Measurements from ENCODE around the gene SNCB. TPM values are rescaled to one million over a fixed set of nuclear protein-coding genes. Genes with fewer than 3 reads are reported as not detected.

Gene SNCB
- total RNA-seq, 1 donor from 2014 or later: not detected

DNA sequence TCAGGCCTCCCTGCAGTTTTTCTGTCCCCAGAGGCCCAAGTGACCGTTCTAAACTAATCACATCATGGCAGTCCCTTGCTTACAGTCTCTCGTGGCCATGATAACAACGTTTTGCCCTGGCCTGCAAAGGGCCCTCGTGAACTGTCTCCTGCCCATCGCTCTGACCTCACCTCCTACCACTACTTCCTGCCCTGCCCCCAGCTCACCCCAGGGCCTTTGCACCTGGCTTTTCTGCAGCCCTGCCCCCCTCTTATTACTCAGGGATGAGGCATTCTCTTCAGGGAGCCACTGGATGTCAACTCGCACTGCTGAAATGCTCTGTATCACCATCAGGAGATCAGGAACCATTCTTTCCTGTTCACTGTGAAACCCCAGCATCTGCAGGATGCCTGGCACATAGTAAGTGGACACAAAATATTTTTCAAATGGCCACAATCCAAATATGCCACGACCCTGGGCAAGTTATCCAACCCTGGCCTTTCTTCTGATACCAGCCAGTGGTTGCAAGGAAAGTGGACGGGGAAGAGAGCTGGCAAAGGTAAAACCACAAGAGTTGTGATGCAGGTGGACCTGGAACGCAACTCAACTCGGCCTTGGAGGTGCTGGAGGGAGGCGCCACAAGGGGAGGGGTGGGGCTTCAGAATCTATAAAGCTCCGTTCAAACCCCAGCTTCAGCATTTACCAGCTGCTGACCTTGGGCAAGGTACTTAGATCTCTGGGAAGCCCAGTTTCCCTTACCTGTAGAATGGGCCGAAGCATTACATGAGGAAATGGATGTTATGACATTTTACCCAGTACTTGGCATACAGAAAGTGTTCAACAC lies 1.7 kb downstream of the SNCB start:
- no peak for TF ChIP-seq POLR2AphosphoS5 (IDR thresholded peaks at IDR 0.05; ENCODE audit: insufficient read depth in 1 of 2, low read depth in 1 of 2)
- no peak for TF ChIP-seq POLR2A (IDR thresholded peaks at IDR 0.05)
- TF ChIP-seq, protein P1, sequence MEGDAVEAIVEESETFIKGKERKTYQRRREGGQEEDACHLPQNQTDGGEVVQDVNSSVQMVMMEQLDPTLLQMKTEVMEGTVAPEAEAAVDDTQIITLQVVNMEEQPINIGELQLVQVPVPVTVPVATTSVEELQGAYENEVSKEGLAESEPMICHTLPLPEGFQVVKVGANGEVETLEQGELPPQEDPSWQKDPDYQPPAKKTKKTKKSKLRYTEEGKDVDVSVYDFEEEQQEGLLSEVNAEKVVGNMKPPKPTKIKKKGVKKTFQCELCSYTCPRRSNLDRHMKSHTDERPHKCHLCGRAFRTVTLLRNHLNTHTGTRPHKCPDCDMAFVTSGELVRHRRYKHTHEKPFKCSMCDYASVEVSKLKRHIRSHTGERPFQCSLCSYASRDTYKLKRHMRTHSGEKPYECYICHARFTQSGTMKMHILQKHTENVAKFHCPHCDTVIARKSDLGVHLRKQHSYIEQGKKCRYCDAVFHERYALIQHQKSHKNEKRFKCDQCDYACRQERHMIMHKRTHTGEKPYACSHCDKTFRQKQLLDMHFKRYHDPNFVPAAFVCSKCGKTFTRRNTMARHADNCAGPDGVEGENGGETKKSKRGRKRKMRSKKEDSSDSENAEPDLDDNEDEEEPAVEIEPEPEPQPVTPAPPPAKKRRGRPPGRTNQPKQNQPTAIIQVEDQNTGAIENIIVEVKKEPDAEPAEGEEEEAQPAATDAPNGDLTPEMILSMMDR (IDR thresholded peaks at IDR 0.05): no peak

DNA sequence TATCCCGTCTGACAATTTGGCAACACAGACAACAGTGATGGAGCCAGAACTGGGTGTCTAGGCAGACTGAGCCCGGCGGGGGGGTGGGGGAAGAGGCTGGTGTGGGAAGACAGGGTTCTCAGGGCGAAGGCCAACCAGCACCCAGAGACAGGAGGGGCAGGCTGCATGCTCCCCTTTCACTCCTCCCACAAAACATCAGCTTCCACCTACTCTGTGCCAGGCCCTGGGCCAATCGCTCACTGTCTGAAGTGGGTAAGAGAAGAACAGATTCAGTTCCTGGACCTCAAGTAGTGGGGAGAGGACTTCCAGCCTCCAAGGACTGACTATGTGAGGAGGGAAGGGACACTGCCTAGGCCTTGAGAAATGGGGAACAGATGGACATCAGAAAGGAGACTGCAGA lies 2.8 kb downstream of the SNCB start:
- no peak for TF ChIP-seq POLR2AphosphoS5 (IDR thresholded peaks at IDR 0.05; ENCODE audit: insufficient read depth in 1 of 2, low read depth in 1 of 2)
- TF ChIP-seq, protein P1 (IDR thresholded peaks at IDR 0.05): no peak
- TF ChIP-seq POLR2A (IDR thresholded peaks at IDR 0.05): no peak
- Histone ChIP-seq H3K9me3 (no peaks in the 10 kb centered on the region), H3K27ac (no peak overlapping the region), H3K4me1 (peaks cover 14% of the 10 kb centered on the region), H3K4me3 (no peak overlapping the region), H3K27me3 (no peaks in the 10 kb centered on the region), H3K36me3 (no peaks in the 10 kb centered on the region)
- no peak for DNase-seq (ENCODE audit: extremely low spot score in 2 of 2)
- intact Hi-C loops (cut with DNase I): no loop called here

More for the DNA sequence above, 1.7 kb downstream of the SNCB start:
- DNase-seq (ENCODE audit: extremely low spot score in 2 of 2): no peak
- Histone ChIP-seq H3K36me3 (no peaks in the 10 kb centered on the region), H3K4me3 (no peak overlapping the region), H3K27me3 (no peaks in the 10 kb centered on the region), H3K4me1 (peaks cover 14% of the 10 kb centered on the region), H3K9me3 (no peaks in the 10 kb centered on the region), H3K27ac (no peak overlapping the region)
- intact Hi-C loops (cut with DNase I): no loop called here

DNA sequence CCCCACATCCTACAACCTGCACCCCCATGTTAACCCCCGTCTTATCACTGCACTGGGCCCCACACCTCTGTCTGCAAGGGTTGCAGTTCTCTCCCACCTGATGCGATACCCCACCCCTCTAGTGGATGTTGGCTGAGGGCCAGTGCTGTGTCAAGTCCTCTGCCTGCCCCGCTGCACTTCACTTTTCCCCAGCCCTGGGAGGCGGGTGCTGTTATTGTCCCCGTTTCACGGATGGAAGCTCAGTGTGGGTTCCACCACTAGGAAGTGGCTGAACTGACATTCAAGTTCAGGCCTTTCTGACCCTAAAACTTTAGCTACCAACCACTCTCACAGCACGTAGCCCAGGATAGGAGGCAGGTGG lies 3.5 kb downstream of the SNCB start:
- intact Hi-C loops (cut with DNase I): no loop called here
- Histone ChIP-seq H3K27me3 (no peaks in the 10 kb centered on the region), H3K4me3 (no peak overlapping the region), H3K36me3 (no peaks in the 10 kb centered on the region), H3K9me3 (no peaks in the 10 kb centered on the region), H3K27ac (no peak overlapping the region), H3K4me1 (peaks cover 14% of the 10 kb centered on the region)
- DNase-seq (ENCODE audit: extremely low spot score in 2 of 2): no peak
- TF ChIP-seq POLR2AphosphoS5 (IDR thresholded peaks at IDR 0.05; ENCODE audit: insufficient read depth in 1 of 2, low read depth in 1 of 2) (no peak), POLR2A (IDR thresholded peaks at IDR 0.05) (no peak)
- TF ChIP-seq, protein P1 (IDR thresholded peaks at IDR 0.05): no peak

DNA sequence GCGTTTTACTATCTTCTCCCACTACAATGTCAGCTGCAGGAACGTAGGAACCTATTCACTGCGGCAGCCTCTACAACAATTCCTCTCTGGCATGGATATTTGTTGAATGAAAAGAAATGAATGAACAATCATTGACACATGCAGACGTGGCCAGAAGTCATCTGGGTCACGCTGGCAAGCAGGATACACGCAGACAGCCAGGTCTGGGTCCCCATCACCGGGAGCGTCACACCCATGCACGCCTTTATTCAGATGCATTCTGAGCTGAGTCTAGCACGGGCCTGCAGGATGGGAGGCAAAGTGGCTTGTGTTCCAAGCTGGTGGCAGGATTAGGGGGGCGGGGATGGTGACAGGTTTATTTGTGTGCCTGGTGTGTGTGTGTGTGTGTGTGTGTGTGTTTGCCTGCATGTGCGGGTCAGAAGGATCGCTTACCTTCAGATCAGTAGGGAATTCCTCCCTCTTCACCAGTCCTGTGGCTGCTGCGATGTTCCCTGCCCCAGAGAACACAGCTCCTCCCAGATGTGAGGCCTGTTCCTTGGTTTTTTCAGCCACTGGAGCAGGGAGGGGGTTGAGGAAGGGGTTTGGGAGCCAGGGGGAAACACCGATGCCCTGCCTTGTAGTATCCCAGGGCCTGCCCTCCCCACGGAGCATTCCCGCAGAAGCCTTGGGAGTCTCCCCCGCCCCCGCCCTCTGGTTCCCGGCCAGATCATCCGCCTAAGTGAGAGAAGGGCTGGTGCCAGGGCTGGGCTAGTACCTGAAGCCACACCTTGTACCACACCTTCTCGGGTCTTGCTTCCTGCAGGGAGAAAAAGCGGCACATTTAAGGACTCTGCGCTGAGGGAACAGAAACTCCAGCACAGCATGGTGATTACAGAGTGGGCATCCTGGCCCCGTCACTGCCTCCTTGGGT lies 4.1 kb downstream of the SNCB start:
- H3K4me3 ChIP-seq: no peak overlapping the region
- H3K4me1 ChIP-seq: peaks cover 14% of the 10 kb centered on the region
- H3K9me3 ChIP-seq: no peaks in the 10 kb centered on the region
- no peak for TF ChIP-seq POLR2A (IDR thresholded peaks at IDR 0.05)
- TF ChIP-seq, protein P1 (IDR thresholded peaks at IDR 0.05): no peak
- TF ChIP-seq POLR2AphosphoS5 (IDR thresholded peaks at IDR 0.05; ENCODE audit: insufficient read depth in 1 of 2, low read depth in 1 of 2): no peak
- H3K36me3 ChIP-seq: no peaks in the 10 kb centered on the region
- H3K27me3 ChIP-seq: no peaks in the 10 kb centered on the region
- intact Hi-C loops (cut with DNase I): no loop called here
- no peak overlapping the region for H3K27ac ChIP-seq
- DNase-seq (ENCODE audit: extremely low spot score in 2 of 2): no peak

All from vagina (tissue), 2 donors.